Measurements from ENCODE around the gene PAX5.

The PAX5 gene

GRCh38 chr9:36862206-36863145, 171.6 kb downstream of the PAX5 start:
- DNase-seq (ENCODE audit: low read depth in 3 of 3), result no peak

GRCh38 chr9:36861528-36862205, 172.4 kb downstream of the PAX5 start:
- no peak for DNase-seq (ENCODE audit: low read depth in 3 of 3)

- no peak for DNase-seq (ENCODE audit: low read depth in 3 of 3)
These were observed 175.2 kb downstream of the PAX5 start for GRCh38 chr9:36858805-36859375.

GRCh38 chr9:36855448-36856315, 178.4 kb downstream of the PAX5 start:
- peak in 2 of 3 donors; percentile 12 to 30 for DNase-seq (ENCODE audit: low read depth in 3 of 3)

- DNase-seq (ENCODE audit: low read depth in 3 of 3), result no peak
These were observed 179.3 kb downstream of the PAX5 start for GRCh38 chr9:36854751-36855150.

- DNase-seq (ENCODE audit: low read depth in 3 of 3), result no peak
These were observed 180.0 kb downstream of the PAX5 start for GRCh38 chr9:36854034-36854433.

GRCh38 chr9:36853233-36853632, 180.8 kb downstream of the PAX5 start:
- no peak for DNase-seq (ENCODE audit: low read depth in 3 of 3)

GRCh38 chr9:36849943-36850342, 184.1 kb downstream of the PAX5 start:
- no peak for DNase-seq (ENCODE audit: low read depth in 3 of 3)

GRCh38 chr9:36848946-36849345, 185.1 kb downstream of the PAX5 start:
- no peak for DNase-seq (ENCODE audit: low read depth in 3 of 3)

GRCh38 chr9:36847781-36848673, 186.0 kb downstream of the PAX5 start:
- no peak for DNase-seq (ENCODE audit: low read depth in 3 of 3)

- no peak for DNase-seq (ENCODE audit: low read depth in 3 of 3)
These were observed 187.4 kb downstream of the PAX5 start for GRCh38 chr9:36846621-36847020.

GRCh38 chr9:36845844-36846243, 188.2 kb downstream of the PAX5 start:
- DNase-seq (ENCODE audit: low read depth in 3 of 3), result no peak

GRCh38 chr9:36844961-36845360, 189.1 kb downstream of the PAX5 start:
- DNase-seq (ENCODE audit: low read depth in 3 of 3), result no peak

- no peak for DNase-seq (ENCODE audit: low read depth in 3 of 3)
These were observed 190.1 kb downstream of the PAX5 start for GRCh38 chr9:36843964-36844363.

- no peak for DNase-seq (ENCODE audit: low read depth in 3 of 3)
These were observed 191.2 kb downstream of the PAX5 start for GRCh38 chr9:36842560-36843530.

GRCh38 chr9:36840898-36841536, 193.1 kb downstream of the PAX5 start:
- DNase-seq (ENCODE audit: low read depth in 3 of 3), result no peak

- no peak for DNase-seq (ENCODE audit: low read depth in 3 of 3)
These were observed 194.8 kb downstream of the PAX5 start for GRCh38 chr9:36839131-36839885.

All from stimulated activated CD4-positive, alpha-beta T cell treated with anti-CD3 and anti-CD28 coated beads, TNF-alpha, amount 100 ng/mL, for 48 hours (primary cell).